Nephron progenitor cell (in vitro differentiated cells): ENCODE measurements around the gene MID1IP1.

Source experiments
- DNase-seq: peaks from one replicate; pipeline ENCODE4 v3.0.0; 2021
- H3K27ac Mint-ChIP-seq: 2 replicates; pipeline ENCODE4 v1.8.0; 2021; ENCODE audit warnings: mild to moderate bottlenecking, moderate library complexity, mixed read lengths
- H3K27me3 Mint-ChIP-seq: 2 replicates; pipeline ENCODE4 v1.8.0; 2021; ENCODE audit warnings: mild to moderate bottlenecking, low read depth, mixed read lengths; ENCODE audit not compliant: poor library complexity
- H3K36me3 Mint-ChIP-seq: 2 replicates; pipeline ENCODE4 v1.8.0; 2021; ENCODE audit warnings: low read depth, mixed read lengths
- H3K4me1 Mint-ChIP-seq: 2 replicates; pipeline ENCODE4 v1.8.0; 2021; ENCODE audit warnings: mixed read lengths
- H3K4me3 Mint-ChIP-seq: 2 replicates; pipeline ENCODE4 v1.8.0; 2021; ENCODE audit warnings: mild to moderate bottlenecking, moderate library complexity, mixed read lengths
- H3K9me3 Mint-ChIP-seq: 2 replicates; pipeline ENCODE4 v1.8.0; 2021; ENCODE audit warnings: mild to moderate bottlenecking, moderate library complexity, mixed read lengths
- CTCF ChIP-seq: fragments of 200-600 bp; sonication (generic); IDR thresholded peaks from 2 replicates; pipeline ENCODE4 v1.5.0; 2021; ENCODE audit warnings: antibody characterized with exemption

MID1IP1 gene

GRCh38 chrX:38839944-38840343, 38.7 kb downstream of the MID1IP1 start:
- DNase-seq = no peak
- no peak for TF ChIP-seq CTCF

DNA sequence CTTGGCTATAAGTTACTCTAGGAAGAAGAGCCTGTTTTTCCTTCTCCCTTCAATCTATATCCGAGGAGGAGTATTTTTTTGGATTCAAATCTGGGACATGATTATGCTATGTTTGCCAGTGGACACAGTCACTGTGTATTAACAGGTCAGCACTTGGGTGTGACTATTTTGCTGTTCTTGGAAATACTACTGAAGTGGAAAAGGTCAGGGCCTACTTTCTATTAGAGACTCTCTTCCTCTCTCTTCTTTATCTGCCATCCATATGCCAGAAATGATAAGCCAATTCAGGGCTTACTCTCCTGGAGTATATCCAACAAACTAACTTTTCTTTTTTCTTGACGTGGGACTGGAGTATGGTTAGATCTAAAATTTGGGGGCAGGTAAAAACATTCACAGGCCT, 40.5 kb downstream of the MID1IP1 start:
- Mint-ChIP-seq H3K4me3 (no peak overlapping the region), H3K36me3 (no peaks in the 10 kb centered on the region), H3K27me3 (peaks cover 4% of the 10 kb centered on the region), H3K9me3 (peaks cover 15% of the 10 kb centered on the region), H3K4me1 (no peaks in the 10 kb centered on the region), H3K27ac (no peak overlapping the region)
- no peak for DNase-seq
- TF ChIP-seq CTCF = no peak

More at GRCh38 chrX:38839944-38840343, 38.7 kb downstream of the MID1IP1 start:
- no peaks in the 10 kb centered on the region for H3K36me3 Mint-ChIP-seq
- H3K9me3 Mint-ChIP-seq = peaks cover 9% of the 10 kb centered on the region
- peaks cover 4% of the 10 kb centered on the region for H3K27me3 Mint-ChIP-seq
- no peak overlapping the region for H3K4me3 Mint-ChIP-seq
- H3K27ac Mint-ChIP-seq = no peak overlapping the region
- peaks cover 5% of the 10 kb centered on the region for H3K4me1 Mint-ChIP-seq

DNA sequence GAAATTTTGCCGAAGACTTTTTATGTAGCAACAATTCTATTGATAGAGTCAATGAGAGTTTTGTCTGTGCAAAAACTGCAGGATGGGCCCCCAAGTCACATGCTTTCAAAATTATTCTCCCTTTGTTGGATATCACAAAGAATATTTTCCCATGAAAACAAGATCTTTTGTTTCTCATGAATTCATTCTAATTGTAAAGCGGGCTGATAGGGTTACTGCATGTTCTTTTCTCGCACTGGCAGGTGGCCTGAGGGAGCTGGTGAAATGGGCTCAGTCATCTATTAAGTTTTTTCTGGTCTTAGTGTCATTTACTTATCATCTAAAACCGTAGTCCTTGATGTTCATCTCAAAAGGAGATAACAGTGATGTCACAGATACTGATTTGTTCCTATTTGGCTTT, 44.2 kb downstream of the MID1IP1 start:
- Mint-ChIP-seq H3K4me3 (no peak overlapping the region), H3K36me3 (no peaks in the 10 kb centered on the region), H3K4me1 (no peaks in the 10 kb centered on the region), H3K27me3 (no peaks in the 10 kb centered on the region), H3K9me3 (peaks cover 5% of the 10 kb centered on the region), H3K27ac (no peak overlapping the region)
- TF ChIP-seq CTCF = no peak
- no peak for DNase-seq

GRCh38 chrX:38847206-38847902, 46.1 kb downstream of the MID1IP1 start:
- Mint-ChIP-seq H3K27me3 (no peaks in the 10 kb centered on the region), H3K27ac (no peak overlapping the region), H3K4me3 (no peak overlapping the region), H3K36me3 (no peaks in the 10 kb centered on the region), H3K9me3 (peaks cover 14% of the 10 kb centered on the region), H3K4me1 (no peaks in the 10 kb centered on the region)
- no peak for TF ChIP-seq CTCF
- no peak for DNase-seq

- H3K4me1 Mint-ChIP-seq = no peaks in the 10 kb centered on the region
- no peaks in the 10 kb centered on the region for H3K36me3 Mint-ChIP-seq
These were observed 46.6 kb downstream of the MID1IP1 start for GRCh38 chrX:38847903-38848230.

More at GRCh38 chrX:38847903-38848230, 46.6 kb downstream of the MID1IP1 start:
- TF ChIP-seq CTCF = no peak
- H3K4me3 Mint-ChIP-seq = no peak overlapping the region
- no peak for DNase-seq
- no peak overlapping the region for H3K27ac Mint-ChIP-seq
- H3K27me3 Mint-ChIP-seq = no peaks in the 10 kb centered on the region
- peaks cover 14% of the 10 kb centered on the region for H3K9me3 Mint-ChIP-seq
